Activated naive CD8-positive, alpha-beta T cell treated with anti-CD3 and anti-CD28 coated beads, Interleukin-2, amount 10 ng/mL, durations not matched to agents 7 days and 5 days (primary cell): ENCODE measurements around the gene MBOAT2. TPM values are rescaled to one million over a fixed set of nuclear protein-coding genes. Genes with fewer than 3 reads are reported as not detected.
"Not testable (repeated sequence)": the region's sequence is repeated elsewhere in the genome, so short reads cannot be mapped to it uniquely, and the experiment has no call there.

Source experiments
- ATAC-seq: fragments of 150-1000 bp; cut with Tn5 transposase; one replicate; pipeline ENCODE4 v1.10.0; 2021; ENCODE audit warnings: low read depth, moderate library complexity
- POLR2A ChIA-PET: fragments of 350-600 bp; sonication (Branson Sonifier 250); formaldehyde crosslinking; loops from one replicate; lab custom pipeline; 2021; ENCODE audit warnings: antibody characterized with exemption; lab: Charles Lee
- DNase-seq: peaks from one replicate; pipeline ENCODE4 v3.0.0; 2021
- H3K27ac Mint-ChIP-seq: one replicate; pipeline ENCODE4 v1.8.0; 2022; ENCODE audit warnings: mild to moderate bottlenecking, mixed read lengths
- H3K27me3 Mint-ChIP-seq: one replicate; pipeline ENCODE4 v1.8.0; 2022; ENCODE audit warnings: mild to moderate bottlenecking, moderate library complexity, mixed read lengths
- H3K36me3 Mint-ChIP-seq: one replicate; pipeline ENCODE4 v1.8.0; 2021; ENCODE audit warnings: mild to moderate bottlenecking, mixed read lengths
- H3K4me1 Mint-ChIP-seq: one replicate; pipeline ENCODE4 v1.8.0; 2021; ENCODE audit warnings: mixed read lengths
- H3K4me3 Mint-ChIP-seq: one replicate; pipeline ENCODE4 v1.8.0; 2022; ENCODE audit warnings: mild to moderate bottlenecking, moderate library complexity, mixed read lengths
- H3K9me3 Mint-ChIP-seq: one replicate; pipeline ENCODE4 v1.8.0; 2021; ENCODE audit warnings: mixed read lengths
- total RNA-seq, 2 experiments: library from RNA; stranded (reverse); gene quantifications; one replicate each; pipeline ENCODE4 v1.2.3, GENCODE V29; 2021

MBOAT2 gene
- total RNA-seq, 2 experiments from 2014 or later, result 3.6 to 4.0 TPM

DNA sequence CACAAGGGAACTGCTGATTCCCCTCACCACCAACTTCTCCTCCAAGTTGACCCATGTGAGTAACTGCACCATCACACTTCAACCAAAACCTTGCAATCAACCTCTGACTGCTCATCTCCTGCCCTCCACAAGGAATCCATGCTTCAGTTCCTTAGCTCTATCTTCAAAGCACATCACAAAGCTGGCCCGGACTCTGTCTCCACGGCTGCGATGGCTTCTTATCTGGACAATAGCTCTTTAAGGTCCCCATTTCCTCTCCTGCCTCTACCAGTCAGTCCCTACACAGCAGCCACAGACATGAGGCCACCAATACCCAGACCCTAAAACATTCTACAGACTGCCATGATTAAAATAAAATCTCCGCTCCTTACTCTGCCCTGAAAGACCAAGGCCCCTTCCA lies 25.7 kb downstream of the MBOAT2 start:
- no peak overlapping the region for H3K27ac Mint-ChIP-seq
- no peak overlapping the region for H3K4me3 Mint-ChIP-seq
- H3K36me3 Mint-ChIP-seq, result no peaks in the 10 kb centered on the region
- no peaks in the 10 kb centered on the region for H3K9me3 Mint-ChIP-seq
- ATAC-seq (no peak), DNase-seq (no peak)
- POLR2A ChIA-PET, result no interaction called here
- H3K4me1 Mint-ChIP-seq, result no peaks in the 10 kb centered on the region
- H3K27me3 Mint-ChIP-seq, result peaks cover 2% of the 10 kb centered on the region

GRCh38 chr2:8976442-8977259 lies 26.8 kb downstream of the MBOAT2 start:
- Mint-ChIP-seq H3K4me3 (no peak overlapping the region), H3K27ac (no peak overlapping the region), H3K27me3 (peaks cover 2% of the 10 kb centered on the region), H3K4me1 (no peaks in the 10 kb centered on the region), H3K9me3 (no peaks in the 10 kb centered on the region), H3K36me3 (no peaks in the 10 kb centered on the region)
- ATAC-seq (no peak), DNase-seq (no peak)
- POLR2A ChIA-PET, result no interaction called here

DNA sequence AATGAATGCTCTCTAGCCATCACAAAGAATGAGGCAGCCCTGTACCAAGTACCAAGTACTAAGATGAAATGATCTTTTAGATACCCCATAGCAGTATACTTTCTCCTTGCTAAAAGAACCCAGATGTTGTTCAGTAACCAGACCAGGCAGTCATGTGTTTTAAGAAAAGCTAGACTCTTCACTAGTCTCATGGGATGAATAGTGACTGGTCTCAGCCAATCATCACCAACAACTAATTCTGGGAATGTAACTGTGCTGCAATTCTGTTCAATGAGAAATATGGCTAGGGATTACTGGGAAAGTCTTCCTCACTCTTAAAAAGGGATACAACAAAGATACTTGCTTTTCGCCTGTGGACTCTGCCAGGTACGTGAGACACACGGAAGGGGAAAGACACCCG lies 29.5 kb downstream of the MBOAT2 start:
- no peak for DNase-seq
- Mint-ChIP-seq H3K27me3 (peaks cover 6% of the 10 kb centered on the region), H3K27ac (no peak overlapping the region), H3K36me3 (no peaks in the 10 kb centered on the region), H3K4me1 (peaks cover 4% of the 10 kb centered on the region), H3K4me3 (no peak overlapping the region), H3K9me3 (no peaks in the 10 kb centered on the region)
- ATAC-seq, result no peak
- POLR2A ChIA-PET, result no interaction called here

DNA sequence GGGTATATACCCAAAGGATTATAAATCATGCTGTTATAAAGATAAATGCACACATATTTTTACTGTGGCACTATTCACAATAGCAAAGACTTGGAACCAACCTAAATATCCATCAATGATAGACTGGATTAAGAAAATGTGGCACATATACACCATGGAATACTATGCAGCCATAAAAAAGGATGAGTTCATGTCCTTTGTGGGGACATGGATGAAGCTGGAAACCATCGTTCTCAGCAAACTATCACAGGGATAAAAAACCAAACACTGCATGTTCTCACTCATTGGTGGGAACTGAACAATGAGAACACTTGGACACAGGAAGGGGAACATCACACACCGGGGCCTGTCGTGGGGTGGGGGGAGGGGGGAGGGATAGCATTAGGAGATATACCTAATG lies 30.5 kb downstream of the MBOAT2 start:
- H3K36me3 Mint-ChIP-seq, H3K27me3 Mint-ChIP-seq, H3K9me3 Mint-ChIP-seq, H3K4me3 Mint-ChIP-seq, POLR2A ChIA-PET, H3K4me1 Mint-ChIP-seq, H3K27ac Mint-ChIP-seq, DNase-seq, ATAC-seq: not testable (repeated sequence)

DNA sequence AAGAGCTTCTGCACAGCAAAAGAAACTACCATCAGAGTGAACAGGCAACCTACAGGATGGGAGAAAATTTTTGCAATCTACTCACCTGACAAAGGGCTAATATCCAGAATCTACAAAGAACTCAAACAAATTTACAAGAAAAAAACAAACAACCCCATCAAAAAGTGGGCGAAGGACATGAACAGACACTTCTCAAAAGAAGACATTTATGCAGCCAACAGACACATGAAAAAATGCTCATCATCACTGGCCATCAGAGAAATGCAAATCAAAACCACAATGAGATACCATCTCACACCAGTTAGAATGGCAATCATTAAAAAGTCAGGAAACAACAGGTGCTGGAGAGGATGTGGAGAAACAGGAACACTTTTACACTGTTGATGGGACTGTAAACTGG lies 30.9 kb downstream of the MBOAT2 start:
- H3K4me3 Mint-ChIP-seq, H3K27me3 Mint-ChIP-seq, H3K4me1 Mint-ChIP-seq, H3K9me3 Mint-ChIP-seq, ATAC-seq, H3K36me3 Mint-ChIP-seq, DNase-seq, POLR2A ChIA-PET, H3K27ac Mint-ChIP-seq: not testable (repeated sequence)

- H3K27ac Mint-ChIP-seq, ATAC-seq, H3K4me3 Mint-ChIP-seq, POLR2A ChIA-PET, DNase-seq, H3K9me3 Mint-ChIP-seq, H3K36me3 Mint-ChIP-seq, H3K4me1 Mint-ChIP-seq: not testable (repeated sequence)
- peaks cover 14% of the 10 kb centered on the region for H3K27me3 Mint-ChIP-seq
These were observed 34.1 kb downstream of the MBOAT2 start for GRCh38 chr2:8969348-8969747.

DNA sequence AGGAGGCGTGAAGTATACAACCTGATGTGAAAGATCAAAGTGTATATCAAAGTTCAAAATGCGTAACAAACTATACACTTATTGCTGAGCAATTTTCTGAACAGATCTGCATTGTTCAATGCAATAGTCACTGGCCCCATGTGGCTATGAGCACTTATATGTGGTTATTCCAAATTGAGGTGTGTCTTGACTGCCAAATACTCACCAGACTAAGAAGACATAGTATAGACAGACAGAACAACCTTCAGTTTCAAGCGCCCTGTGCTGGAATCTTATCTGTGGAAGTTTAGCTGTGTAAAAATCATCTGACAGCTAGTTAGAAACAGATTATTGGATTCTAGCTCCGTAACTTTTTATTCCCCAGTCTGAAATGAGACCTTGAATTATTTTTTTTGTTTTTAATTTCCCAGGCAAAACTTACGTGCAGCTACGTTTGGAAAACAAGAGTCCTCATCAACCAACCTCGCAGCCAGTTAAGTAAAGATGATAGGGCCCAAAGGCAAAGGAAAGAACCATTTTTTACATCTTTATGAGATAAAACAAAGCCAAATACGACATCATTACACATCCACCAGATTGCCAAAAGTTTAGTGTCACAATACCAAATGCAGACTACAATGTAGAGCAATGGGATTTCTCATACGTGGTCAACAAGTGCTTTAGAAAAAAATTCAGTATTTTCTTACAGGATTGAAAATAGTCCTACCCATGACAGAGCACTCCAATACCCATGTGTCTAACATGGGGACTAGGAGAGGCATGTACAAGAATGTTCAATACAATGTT lies 37.2 kb downstream of the MBOAT2 start:
- POLR2A ChIA-PET, result no interaction called here
- Mint-ChIP-seq H3K36me3 (no peaks in the 10 kb centered on the region), H3K9me3 (no peaks in the 10 kb centered on the region), H3K4me1 (peaks cover 4% of the 10 kb centered on the region), H3K4me3 (no peak overlapping the region), H3K27me3 (peaks cover 14% of the 10 kb centered on the region), H3K27ac (no peak overlapping the region)
- DNase-seq (no peak), ATAC-seq (no peak)

DNA sequence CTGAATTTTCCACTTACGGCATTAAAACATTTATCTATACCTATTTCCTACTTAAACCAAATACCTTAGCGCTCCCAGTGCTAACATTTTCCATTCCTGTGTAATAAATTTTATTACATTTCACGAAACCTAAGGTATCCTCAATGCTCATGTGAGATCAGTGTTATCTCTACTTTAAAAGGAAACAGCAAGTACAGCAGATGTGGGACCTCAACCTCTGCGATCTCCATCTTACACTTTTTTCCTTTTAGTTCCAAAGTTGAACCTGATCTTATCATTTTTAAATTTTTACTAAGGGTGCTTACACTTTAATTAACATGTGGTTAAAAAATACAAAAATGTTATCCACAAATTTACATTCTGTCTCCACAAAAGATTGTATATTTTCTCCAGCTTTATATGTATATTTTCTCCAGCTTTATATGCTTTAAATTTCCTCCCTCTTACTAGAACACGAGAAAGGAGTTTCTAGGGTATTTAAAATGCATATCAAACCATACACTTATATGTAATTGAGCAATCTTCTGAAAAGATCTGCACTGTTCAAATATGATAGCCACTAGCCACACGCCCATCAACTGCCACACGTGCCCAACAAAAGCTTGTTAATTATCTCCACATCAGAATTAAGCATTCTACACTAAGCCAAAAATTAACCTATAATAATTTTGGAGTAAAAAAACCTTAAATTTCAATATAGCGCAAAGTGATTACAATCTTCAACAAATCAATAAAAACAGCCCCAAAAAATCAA lies 38.1 kb downstream of the MBOAT2 start:
- peaks cover 4% of the 10 kb centered on the region for H3K4me1 Mint-ChIP-seq
- H3K27ac Mint-ChIP-seq, result no peak overlapping the region
- H3K27me3 Mint-ChIP-seq, result peaks cover 14% of the 10 kb centered on the region

DNA sequence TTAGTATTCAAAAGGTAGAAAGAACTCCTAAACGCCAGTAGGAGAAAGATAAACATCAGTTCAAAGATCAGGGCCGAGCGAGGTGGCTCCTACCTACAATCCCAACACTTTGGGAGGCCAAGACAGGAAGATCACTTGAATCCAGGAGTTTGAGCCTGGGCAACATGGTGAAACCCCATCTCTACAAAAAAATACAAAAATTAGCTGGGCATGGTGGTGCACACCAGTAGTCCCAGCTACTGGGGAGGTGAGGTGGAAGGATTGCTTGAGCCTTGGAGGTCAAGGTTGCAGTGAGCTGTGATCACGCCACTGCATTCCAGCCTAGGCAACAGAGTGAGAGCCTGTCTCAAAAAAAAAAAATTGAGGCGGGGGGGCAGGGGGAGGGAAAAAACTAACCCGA lies 40.6 kb downstream of the MBOAT2 start:
- Mint-ChIP-seq H3K4me1 (no peaks in the 10 kb centered on the region), H3K9me3 (no peaks in the 10 kb centered on the region), H3K36me3 (no peaks in the 10 kb centered on the region), H3K27ac (no peak overlapping the region), H3K4me3 (no peak overlapping the region), H3K27me3 (peaks cover 6% of the 10 kb centered on the region)
- POLR2A ChIA-PET, result no interaction called here
- no peak for ATAC-seq
- DNase-seq, result no peak

More for the DNA sequence above, 38.1 kb downstream of the MBOAT2 start:
- H3K4me3 Mint-ChIP-seq, result no peak overlapping the region
- no peaks in the 10 kb centered on the region for H3K36me3 Mint-ChIP-seq
- no peaks in the 10 kb centered on the region for H3K9me3 Mint-ChIP-seq
- POLR2A ChIA-PET, result no interaction called here
- ATAC-seq (no peak), DNase-seq (no peak)

GRCh38 chr2:8957628-8958027 lies 45.9 kb downstream of the MBOAT2 start:
- peaks cover 7% of the 10 kb centered on the region for H3K27me3 Mint-ChIP-seq
- no peak for ATAC-seq
- no peak for DNase-seq
- H3K9me3 Mint-ChIP-seq, result peaks cover 14% of the 10 kb centered on the region
- H3K4me1 Mint-ChIP-seq, result no peaks in the 10 kb centered on the region
- no peak overlapping the region for H3K27ac Mint-ChIP-seq
- no peak overlapping the region for H3K4me3 Mint-ChIP-seq
- H3K36me3 Mint-ChIP-seq, result peaks cover 5% of the 10 kb centered on the region
- POLR2A ChIA-PET, result no interaction called here

DNA sequence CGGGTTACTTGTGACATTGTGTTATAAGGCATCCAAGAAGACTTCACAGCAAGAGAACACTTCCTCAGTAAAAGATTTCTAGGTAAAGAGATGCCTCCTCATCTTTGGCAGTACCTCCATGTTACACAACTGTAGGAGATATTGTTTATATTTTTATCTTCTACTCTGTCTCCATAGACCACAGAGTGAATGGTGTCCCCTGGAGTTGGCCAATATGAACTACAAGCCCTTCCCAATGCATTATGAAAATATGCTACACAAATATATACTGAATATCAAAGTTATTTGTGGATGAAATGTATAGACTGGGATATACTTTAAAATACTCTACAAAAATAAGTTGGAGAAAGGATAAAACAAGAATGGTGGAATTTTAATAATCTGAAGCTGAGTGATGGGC lies 46.7 kb downstream of the MBOAT2 start:
- ATAC-seq (no peak), DNase-seq (no peak)
- Mint-ChIP-seq H3K27ac (no peak overlapping the region), H3K4me1 (no peaks in the 10 kb centered on the region), H3K9me3 (peaks cover 20% of the 10 kb centered on the region), H3K36me3 (peaks cover 5% of the 10 kb centered on the region), H3K27me3 (peaks cover 12% of the 10 kb centered on the region), H3K4me3 (no peak overlapping the region)
- POLR2A ChIA-PET, result no interaction called here

DNA sequence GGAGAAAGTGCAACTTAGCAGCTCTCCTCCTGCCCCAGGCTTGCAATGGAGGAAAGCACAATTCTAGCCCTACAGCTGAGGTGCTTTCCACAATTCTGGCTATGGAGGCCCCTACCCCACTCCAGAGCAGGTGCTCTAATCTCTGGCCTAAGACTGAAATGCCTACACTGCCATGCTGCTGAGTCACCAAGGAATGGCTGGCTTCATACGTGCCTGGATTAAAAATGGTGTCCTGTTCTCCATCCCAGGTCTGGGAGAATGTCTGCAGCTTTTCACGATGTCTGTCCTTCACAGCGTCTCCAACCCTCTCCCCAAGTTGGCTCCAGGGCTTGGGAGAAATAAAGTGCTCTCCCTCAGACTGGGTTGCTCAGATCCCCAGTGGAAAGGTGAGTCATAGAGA lies 48.5 kb downstream of the MBOAT2 start:
- no peaks in the 10 kb centered on the region for H3K4me1 Mint-ChIP-seq
- POLR2A ChIA-PET, result no interaction called here

DNA sequence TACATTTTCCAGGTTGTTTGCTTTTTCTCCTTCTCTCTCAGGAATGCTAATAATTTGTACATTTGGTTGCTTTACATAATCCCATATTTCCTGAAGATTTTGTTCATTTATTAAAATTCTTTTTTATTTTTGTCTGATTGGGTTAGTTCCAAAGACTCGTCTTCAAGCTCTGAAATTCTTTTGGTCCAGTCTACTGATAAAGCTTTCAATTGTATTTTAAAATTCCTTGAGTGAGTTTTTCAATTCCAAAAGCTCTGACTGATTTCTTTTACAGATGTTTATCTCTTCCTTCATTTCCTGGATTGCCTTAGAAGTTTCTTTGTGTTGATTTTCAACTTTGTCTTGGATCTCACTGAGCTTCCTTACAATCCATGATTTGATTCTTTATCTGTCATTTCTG lies 50.0 kb downstream of the MBOAT2 start:
- Mint-ChIP-seq H3K27ac (no peak overlapping the region), H3K4me1 (no peaks in the 10 kb centered on the region), H3K36me3 (peaks cover 5% of the 10 kb centered on the region), H3K9me3 (peaks cover 26% of the 10 kb centered on the region), H3K27me3 (peaks cover 14% of the 10 kb centered on the region), H3K4me3 (no peak overlapping the region)
- ATAC-seq (no peak), DNase-seq (no peak)
- POLR2A ChIA-PET, result no interaction called here

More for the DNA sequence above, 48.5 kb downstream of the MBOAT2 start:
- DNase-seq (no peak), ATAC-seq (no peak)
- peaks cover 5% of the 10 kb centered on the region for H3K36me3 Mint-ChIP-seq
- no peak overlapping the region for H3K27ac Mint-ChIP-seq
- no peak overlapping the region for H3K4me3 Mint-ChIP-seq
- H3K27me3 Mint-ChIP-seq, result peaks cover 12% of the 10 kb centered on the region
- H3K9me3 Mint-ChIP-seq, result peaks cover 25% of the 10 kb centered on the region
